Measurements from ENCODE around the gene ZMPSTE24. TPM values are rescaled to one million over a fixed set of nuclear protein-coding genes. Genes with fewer than 3 reads are reported as not detected.
A peak's percentile ranks its signal among the peaks of the same experiment; 100 is the strongest.

ZMPSTE24 gene
- total RNA-seq, 1 donor from 2014 or later = 18.6 TPM

- Mint-ChIP-seq H3K4me1 (peaks cover 11% of the 10 kb centered on the region), H3K36me3 (ENCODE audit: low read depth) (peaks cover 32% of the 10 kb centered on the region), H3K27ac (peak overlapping the region; percentile 76), H3K9me3 (no peaks in the 10 kb centered on the region), H3K4me3 (no peak overlapping the region), H3K27me3 (no peaks in the 10 kb centered on the region)
- TF ChIP-seq, protein P1, sequence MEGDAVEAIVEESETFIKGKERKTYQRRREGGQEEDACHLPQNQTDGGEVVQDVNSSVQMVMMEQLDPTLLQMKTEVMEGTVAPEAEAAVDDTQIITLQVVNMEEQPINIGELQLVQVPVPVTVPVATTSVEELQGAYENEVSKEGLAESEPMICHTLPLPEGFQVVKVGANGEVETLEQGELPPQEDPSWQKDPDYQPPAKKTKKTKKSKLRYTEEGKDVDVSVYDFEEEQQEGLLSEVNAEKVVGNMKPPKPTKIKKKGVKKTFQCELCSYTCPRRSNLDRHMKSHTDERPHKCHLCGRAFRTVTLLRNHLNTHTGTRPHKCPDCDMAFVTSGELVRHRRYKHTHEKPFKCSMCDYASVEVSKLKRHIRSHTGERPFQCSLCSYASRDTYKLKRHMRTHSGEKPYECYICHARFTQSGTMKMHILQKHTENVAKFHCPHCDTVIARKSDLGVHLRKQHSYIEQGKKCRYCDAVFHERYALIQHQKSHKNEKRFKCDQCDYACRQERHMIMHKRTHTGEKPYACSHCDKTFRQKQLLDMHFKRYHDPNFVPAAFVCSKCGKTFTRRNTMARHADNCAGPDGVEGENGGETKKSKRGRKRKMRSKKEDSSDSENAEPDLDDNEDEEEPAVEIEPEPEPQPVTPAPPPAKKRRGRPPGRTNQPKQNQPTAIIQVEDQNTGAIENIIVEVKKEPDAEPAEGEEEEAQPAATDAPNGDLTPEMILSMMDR (IDR thresholded peaks at IDR 0.05) = no peak
- ChIA-PET POLR2A (interaction anchor here (0.5 to 2.3 kb wide), 5 partner anchors 16 to 163 kb away, joined by 4 to 11 read pairs (median 5); partner anchors contain the start of gene ZMPSTE24), CTCF (interaction anchor here (1.1 kb wide), 1 partner anchor 165 kb away, joined by 3 read pairs; no protein-coding TSS in a partner anchor)
- peak; percentile 32 for ATAC-seq (ENCODE audit: low read depth)
- no peak for DNase-seq
- intact Hi-C loops (cut with micrococcal nuclease) = loop anchor here (1.0 kb wide), 2 partner anchors 9 to 17 kb away; partner anchors contain the start of gene ZMPSTE24
These were observed 16.7 kb upstream of the ZMPSTE24 start for GRCh38 chr1:40241362-40241761.

DNA sequence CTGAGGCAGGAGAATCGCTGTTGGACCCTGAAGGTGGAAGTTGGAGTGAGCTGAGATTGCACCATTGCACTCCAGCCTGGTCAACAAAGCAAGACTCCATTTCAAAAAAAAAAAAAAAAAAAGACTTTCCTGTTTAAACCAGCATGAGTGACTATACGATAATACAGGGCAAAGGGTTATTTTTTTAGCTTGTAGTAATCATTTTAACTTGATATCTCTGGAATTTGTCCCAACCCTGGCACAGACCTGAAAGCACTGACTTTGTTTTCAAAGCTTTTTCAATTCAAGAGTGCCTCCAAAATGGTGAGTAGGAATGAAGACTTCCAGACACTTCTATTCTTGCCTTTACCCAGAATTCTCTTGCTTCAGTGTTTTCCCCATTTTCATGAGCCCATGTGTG lies 14.7 kb upstream of the ZMPSTE24 start:
- POLR2A ChIA-PET = interaction anchor here (1.2 to 2.3 kb wide), 2 partner anchors 14 to 81 kb away, joined by 3 to 11 read pairs; partner anchors contain the start of gene ZMPSTE24
- Mint-ChIP-seq H3K4me1 (peaks cover 11% of the 10 kb centered on the region), H3K27ac (no peak overlapping the region), H3K27me3 (no peaks in the 10 kb centered on the region), H3K36me3 (ENCODE audit: low read depth) (peaks cover 12% of the 10 kb centered on the region), H3K9me3 (no peaks in the 10 kb centered on the region), H3K4me3 (no peak overlapping the region)
- DNase-seq (no peak), ATAC-seq (ENCODE audit: low read depth) (no peak)
- TF ChIP-seq, protein P1 (IDR thresholded peaks at IDR 0.05) = no peak
- CTCF ChIA-PET = interaction anchor here (1.0 kb wide), 1 partner anchor 70 kb away, joined by 3 read pairs; no protein-coding TSS in a partner anchor
- intact Hi-C loops (cut with micrococcal nuclease) = no loop called here

- ATAC-seq (ENCODE audit: low read depth) (no peak), DNase-seq (no peak)
- H3K36me3 Mint-ChIP-seq (ENCODE audit: low read depth) = peaks cover 3% of the 10 kb centered on the region
- POLR2A ChIA-PET = no interaction called here
- H3K27me3 Mint-ChIP-seq = no peaks in the 10 kb centered on the region
- H3K4me3 Mint-ChIP-seq = no peak overlapping the region
- H3K27ac Mint-ChIP-seq = no peak overlapping the region
- H3K4me1 Mint-ChIP-seq = peaks cover 11% of the 10 kb centered on the region
- CTCF ChIA-PET = no interaction called here
- TF ChIP-seq, protein P1 (IDR thresholded peaks at IDR 0.05) = no peak
- intact Hi-C loops (cut with micrococcal nuclease) = no loop called here
- H3K9me3 Mint-ChIP-seq = no peaks in the 10 kb centered on the region
These were observed 13.8 kb upstream of the ZMPSTE24 start for GRCh38 chr1:40244138-40244744.

GRCh38 chr1:40245686-40246085 lies 12.3 kb upstream of the ZMPSTE24 start:
- Mint-ChIP-seq H3K4me3 (no peak overlapping the region), H3K27ac (no peak overlapping the region), H3K9me3 (no peaks in the 10 kb centered on the region), H3K36me3 (ENCODE audit: low read depth) (no peaks in the 10 kb centered on the region), H3K4me1 (peaks cover 11% of the 10 kb centered on the region), H3K27me3 (no peaks in the 10 kb centered on the region)
- intact Hi-C loops (cut with micrococcal nuclease) = no loop called here
- ChIA-PET POLR2A (no interaction called here), CTCF (interaction anchor here (1.1 kb wide), 1 partner anchor 93 kb away, joined by 3 read pairs; no protein-coding TSS in a partner anchor)
- ATAC-seq (ENCODE audit: low read depth) (no peak), DNase-seq (no peak)
- TF ChIP-seq, protein P1 (IDR thresholded peaks at IDR 0.05) = no peak

DNA sequence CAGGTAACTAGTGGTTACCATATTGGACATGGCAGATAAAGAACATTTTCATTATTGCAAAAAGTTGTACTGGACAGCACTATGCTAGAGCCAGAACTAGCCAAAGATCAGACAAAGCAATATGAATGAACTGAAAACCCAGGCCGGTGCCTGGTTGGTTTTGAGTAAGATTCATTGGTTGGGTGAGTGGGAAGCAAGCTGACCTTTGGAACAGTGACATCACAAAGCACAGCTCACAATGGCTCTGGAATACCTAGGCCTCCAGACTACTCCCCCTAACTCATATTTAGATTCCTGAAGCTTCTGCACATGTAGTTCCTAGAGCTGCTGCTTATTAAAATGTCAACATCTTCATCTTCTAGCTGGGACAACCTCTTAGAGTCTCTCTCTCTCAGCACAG lies 10.4 kb upstream of the ZMPSTE24 start, which contains the start of gene TMCO2:
Gene TMCO2 (plus strand): TSS at position 283 of the 400 bp plus-strand sequence. CDS start 57 bp downstream, at position 340.
- TF ChIP-seq, protein P1 (IDR thresholded peaks at IDR 0.05) = no peak
- Mint-ChIP-seq H3K4me3 (no peak within 1 kb of the TSS), H3K27ac (no peak within 1 kb of the TSS), H3K36me3 (ENCODE audit: low read depth) (no peaks in the 10 kb centered on the region), H3K9me3 (no peaks in the 10 kb centered on the region), H3K4me1 (no peaks in the 10 kb centered on the region), H3K27me3 (no peaks in the 10 kb centered on the region)
- DNase-seq (no peak), ATAC-seq (ENCODE audit: low read depth) (no peak)
- ChIA-PET POLR2A (interaction anchor here (0.6 kb wide), 1 partner anchor 17 kb away, joined by 5 read pairs; no protein-coding TSS in a partner anchor), CTCF (no interaction called here)
- intact Hi-C loops (cut with micrococcal nuclease) = no loop called here
